Fibroblast of villous mesenchyme (primary cell): ENCODE data around the gene TMEM242. TPM values are rescaled to one million over a fixed set of nuclear protein-coding genes. Genes with fewer than 3 reads are reported as not detected.
A peak's percentile ranks its signal among the peaks of the same experiment; 100 is the strongest.

Source experiments
- DNase-seq: peaks from one replicate; pipeline ENCODE4 v3.0.0-alpha.2; 2010; ENCODE audit warnings: low read depth
- H3K4me3 ChIP-seq: 2 replicates; pipeline ENCODE4 v1.5.1; 2011; ENCODE audit warnings: low read depth, mild to moderate bottlenecking, low read length
- total RNA-seq: library from RNA; depleted of rRNA; stranded (reverse); fragments of >200 nt; gene quantifications from 2 replicates; pipeline ENCODE4 v1.2.3, GENCODE V29; 2012
- TF ChIP-seq, protein P1 (sequence below): IDR thresholded peaks from 2 replicates; pipeline ENCODE4 v1.5.1; 2012; ENCODE audit warnings: low read depth, mild to moderate bottlenecking, low read length; ENCODE audit not compliant: insufficient read depth

TMEM242 gene
- total RNA-seq, 1 donor: 4.3 TPM

GRCh38 chr6:157280157-157280556, 43.2 kb downstream of the TMEM242 start:
- no peak overlapping the region for H3K4me3 ChIP-seq
- TF ChIP-seq, protein P1, sequence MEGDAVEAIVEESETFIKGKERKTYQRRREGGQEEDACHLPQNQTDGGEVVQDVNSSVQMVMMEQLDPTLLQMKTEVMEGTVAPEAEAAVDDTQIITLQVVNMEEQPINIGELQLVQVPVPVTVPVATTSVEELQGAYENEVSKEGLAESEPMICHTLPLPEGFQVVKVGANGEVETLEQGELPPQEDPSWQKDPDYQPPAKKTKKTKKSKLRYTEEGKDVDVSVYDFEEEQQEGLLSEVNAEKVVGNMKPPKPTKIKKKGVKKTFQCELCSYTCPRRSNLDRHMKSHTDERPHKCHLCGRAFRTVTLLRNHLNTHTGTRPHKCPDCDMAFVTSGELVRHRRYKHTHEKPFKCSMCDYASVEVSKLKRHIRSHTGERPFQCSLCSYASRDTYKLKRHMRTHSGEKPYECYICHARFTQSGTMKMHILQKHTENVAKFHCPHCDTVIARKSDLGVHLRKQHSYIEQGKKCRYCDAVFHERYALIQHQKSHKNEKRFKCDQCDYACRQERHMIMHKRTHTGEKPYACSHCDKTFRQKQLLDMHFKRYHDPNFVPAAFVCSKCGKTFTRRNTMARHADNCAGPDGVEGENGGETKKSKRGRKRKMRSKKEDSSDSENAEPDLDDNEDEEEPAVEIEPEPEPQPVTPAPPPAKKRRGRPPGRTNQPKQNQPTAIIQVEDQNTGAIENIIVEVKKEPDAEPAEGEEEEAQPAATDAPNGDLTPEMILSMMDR: no peak
- DNase-seq: no peak

GRCh38 chr6:157278171-157278570, 45.1 kb downstream of the TMEM242 start:
- TF ChIP-seq, protein P1: no peak
- DNase-seq: no peak
- no peak overlapping the region for H3K4me3 ChIP-seq

GRCh38 chr6:157276731-157277130, 46.6 kb downstream of the TMEM242 start:
- no peak overlapping the region for H3K4me3 ChIP-seq

DNA sequence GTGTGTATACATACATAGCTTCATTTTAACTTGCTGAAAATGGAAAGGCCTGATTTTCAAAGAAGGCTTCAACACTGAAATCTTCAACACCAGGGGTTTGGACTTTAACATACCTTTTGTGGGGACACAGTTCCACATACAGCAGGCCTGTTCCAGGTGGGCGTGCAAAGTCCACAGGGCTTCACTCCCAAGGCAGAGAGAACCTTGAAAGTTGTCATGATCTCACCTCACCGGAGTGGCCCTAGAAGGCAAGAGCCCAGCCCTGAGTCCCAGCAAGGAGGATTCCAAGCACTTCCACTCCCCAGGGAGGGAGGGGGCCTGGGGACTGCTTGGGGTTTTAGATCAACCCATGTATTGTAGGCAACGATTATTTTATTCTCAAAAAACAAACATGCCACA, 47.2 kb downstream of the TMEM242 start:
- no peak overlapping the region for H3K4me3 ChIP-seq
- DNase-seq: no peak
- TF ChIP-seq, protein P1: no peak

More at GRCh38 chr6:157276731-157277130, 46.6 kb downstream of the TMEM242 start:
- TF ChIP-seq, protein P1: no peak
- DNase-seq: no peak

GRCh38 chr6:157274471-157275226, 48.7 kb downstream of the TMEM242 start:
- DNase-seq: peak; percentile 62
- H3K4me3 ChIP-seq: peak overlapping the region; percentile 74
- TF ChIP-seq, protein P1: peak; percentile 53

- H3K4me3 ChIP-seq: peak overlapping the region; percentile 74
- DNase-seq: peak; percentile 40
These were observed 49.4 kb downstream of the TMEM242 start for GRCh38 chr6:157273756-157274470.

More at GRCh38 chr6:157273756-157274470, 49.4 kb downstream of the TMEM242 start:
- TF ChIP-seq, protein P1: no peak
